HG03280 (cell line): Measurements from ENCODE around the gene C19orf25.
"Not testable (repeated sequence)": the region's sequence is repeated elsewhere in the genome, so short reads cannot be mapped to it uniquely, and the experiment has no call there.

ENCODE experiments used
- ATAC-seq: cut with Tn5 transposase; IDR thresholded peaks from one replicate; pipeline ENCODE4 v1.9.1; 2021; ENCODE audit warnings: mild to moderate bottlenecking, moderate library complexity; ENCODE audit not compliant: unreplicated experiment

Gene C19orf25

DNA sequence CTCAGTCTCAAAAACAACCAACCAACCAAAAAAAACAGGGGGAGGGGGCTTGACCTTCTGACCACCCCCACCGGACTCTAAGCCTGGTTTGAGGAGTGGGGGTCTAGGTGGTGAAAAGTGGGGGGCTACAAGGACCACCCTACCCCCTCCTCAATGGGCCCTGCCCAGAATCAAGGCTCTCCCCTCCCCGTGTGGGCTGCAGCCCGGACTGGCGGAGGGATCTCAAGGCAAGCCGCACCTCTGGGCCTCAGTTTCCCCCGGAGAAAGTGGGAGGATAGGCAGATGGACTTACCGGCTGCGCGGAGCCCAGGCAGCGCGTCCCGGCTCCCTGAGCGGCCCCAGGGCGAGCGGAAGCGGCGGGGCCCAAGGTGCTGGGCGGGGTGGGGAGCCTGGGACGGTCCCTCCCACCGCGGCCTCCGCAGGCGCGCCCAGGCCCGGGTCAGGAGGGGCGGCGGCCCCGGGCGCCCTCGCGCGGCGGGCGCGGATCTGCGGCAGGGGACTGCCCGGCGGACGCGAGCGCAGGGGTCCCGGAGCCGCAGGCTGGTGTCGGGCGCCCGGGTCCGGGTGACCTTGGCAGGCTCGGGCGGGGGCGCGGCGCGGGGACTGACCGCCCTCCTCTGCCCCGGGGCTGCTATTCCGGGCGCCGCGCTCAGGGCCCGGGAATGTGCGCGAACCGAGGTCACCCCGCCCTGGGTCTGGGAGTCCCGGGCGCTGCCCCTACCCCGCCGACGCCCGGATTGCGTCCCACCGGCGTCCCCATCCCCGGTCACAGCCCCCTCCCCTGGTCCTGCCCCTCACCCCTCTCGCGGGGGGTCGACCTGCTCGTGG is 33.9 kb upstream of the C19orf25 start, which contains the start of gene ADAMTSL5:
Gene ADAMTSL5, minus strand, starts transcription at position 349 of the 828 bp plus-strand sequence. CDS start 2,076 bp downstream, outside the sequence.
- no peak for ATAC-seq

DNA sequence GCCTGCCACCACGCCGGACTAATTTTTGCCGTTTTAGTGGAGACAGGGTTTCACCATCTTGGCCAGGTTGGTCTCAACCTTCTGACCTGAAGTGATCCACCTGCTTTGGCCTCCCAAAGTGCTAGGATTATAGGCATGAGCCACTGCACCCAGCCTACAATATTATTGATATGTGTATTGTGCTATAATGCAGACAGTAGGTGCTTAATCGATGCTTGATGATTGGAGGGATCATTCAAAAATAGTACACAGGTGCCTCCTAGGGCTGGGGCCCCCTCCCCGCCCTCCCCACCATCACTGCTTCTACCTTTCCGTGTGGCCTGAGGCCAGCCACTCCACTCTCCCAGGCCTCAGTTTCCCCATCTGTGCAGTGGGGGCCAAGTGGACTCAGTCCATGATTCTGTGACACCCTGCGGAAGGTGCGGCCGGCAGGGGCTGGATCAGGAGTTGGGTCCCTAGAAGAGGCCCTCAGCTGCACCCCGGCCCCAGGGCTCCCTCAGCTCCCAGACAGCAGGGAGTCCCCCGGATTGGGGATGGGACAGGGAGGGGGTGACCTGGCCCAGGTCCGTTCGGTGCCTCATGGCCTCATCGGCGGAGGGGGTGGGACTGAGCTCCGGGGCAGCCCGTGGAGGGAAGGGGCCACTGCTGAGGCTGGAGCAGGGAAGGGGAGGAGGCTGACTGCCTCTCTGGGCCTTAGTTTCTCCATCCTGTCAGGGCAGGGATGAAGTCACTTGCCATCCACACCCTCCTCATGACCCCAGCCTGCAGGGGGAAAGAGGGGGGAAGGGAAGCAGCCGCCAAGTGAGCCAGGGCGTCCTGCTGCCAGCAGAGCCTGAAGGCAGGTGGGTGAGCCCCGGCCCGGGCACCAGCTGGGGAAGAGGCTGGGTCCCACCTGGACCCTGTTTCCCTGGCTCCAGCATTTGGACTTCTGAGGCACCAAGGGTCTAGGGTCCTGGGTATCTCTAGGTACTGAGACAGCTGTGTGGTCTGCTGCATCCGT is 32.6 kb upstream of the C19orf25 start:
- no peak for ATAC-seq

DNA sequence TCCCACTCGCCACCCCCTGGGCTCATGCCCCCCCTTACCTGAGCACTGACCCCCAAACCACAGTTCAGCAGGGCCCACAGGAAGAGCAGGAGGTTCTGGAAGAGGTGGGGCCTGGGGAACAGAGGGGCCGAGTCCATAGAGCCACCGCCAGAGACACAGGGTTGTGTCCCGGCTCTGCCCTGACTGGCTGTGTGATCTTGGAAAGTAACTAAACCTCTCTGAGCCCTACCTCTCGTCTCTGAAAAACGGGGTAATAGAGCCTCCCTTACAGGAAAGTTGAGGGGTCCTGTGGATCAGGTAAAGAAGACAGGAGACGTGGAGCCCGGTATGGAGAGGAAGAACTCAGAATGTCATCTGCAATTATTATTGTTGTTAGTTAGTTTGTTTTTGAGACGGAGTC is 31.8 kb upstream of the C19orf25 start:
- ATAC-seq = no peak

DNA sequence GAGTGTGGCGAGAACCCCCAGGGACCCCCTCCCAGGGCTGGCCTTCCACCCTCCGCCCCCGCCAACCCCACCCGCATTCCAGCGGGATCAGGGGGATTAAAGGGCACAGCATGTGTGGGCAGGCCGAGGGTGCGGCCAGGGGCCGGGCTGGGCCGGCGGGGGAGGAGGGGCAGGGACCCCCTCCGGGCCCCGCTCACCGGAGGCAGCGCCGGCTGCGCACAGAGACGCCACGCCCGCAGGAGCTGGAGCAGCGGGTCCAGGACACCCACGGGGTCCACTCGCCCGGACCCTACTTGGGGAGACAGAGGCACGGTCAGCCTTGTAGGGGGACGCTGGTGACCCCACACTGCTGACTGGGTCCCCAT is 31.4 kb upstream of the C19orf25 start:
- ATAC-seq = no peak

DNA sequence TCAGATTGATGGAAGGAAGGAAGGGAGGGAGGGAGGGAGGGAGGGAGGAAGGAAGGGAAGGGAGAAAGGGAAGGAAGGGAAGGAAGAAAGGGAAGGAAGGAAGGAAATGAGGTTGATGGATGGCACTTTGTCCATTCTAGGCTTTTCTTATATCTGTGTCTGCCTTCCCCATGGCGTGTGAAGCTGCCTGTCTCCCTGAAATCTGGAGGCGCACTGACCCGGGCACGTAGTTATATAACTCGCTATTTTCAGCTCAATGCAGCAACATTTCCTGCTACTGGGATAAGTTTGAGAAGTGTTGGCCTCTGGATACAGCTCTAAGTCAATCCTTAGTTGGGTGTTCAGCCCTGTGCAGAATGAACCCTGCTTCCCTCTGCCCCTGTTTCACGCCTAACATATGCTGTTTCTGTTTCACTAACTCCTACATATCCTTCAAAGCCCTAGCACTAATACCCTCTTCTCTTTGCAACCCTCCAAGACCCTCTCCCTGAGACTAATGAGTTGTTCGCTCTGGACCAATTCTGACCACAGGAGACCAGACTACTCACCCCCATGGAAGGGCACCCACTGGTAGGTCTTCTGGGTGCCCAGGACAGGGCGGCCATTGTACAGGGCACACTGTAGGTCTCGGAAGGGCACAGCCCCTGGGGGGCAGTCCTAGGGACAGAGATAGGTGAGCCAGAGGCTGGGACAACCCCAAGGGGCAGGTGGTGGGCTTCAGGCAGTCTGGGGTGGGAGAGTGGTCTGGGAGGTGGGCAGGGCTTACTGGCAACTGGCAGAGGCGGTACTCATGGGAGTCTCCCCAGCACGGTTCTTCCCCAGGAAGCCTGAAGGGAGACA is 30.8 kb upstream of the C19orf25 start:
- ATAC-seq = no peak

DNA sequence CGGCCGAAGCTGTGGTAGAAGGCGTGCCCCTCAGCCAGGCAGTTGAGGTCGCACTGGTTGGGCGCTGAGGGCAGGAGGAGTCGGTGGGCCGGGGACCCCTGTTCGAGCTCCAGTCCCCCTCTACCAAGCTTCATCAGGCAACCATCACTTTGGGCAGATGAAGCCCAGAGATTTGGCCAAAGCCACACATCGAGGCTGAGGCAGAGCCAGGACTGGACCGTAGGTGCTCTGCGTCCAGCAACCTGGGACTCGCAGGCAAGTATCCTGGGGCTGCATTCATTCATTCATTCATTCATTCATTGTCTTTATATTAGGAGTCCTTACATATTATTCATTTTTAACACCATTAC is 29.5 kb upstream of the C19orf25 start:
- ATAC-seq = no peak

DNA sequence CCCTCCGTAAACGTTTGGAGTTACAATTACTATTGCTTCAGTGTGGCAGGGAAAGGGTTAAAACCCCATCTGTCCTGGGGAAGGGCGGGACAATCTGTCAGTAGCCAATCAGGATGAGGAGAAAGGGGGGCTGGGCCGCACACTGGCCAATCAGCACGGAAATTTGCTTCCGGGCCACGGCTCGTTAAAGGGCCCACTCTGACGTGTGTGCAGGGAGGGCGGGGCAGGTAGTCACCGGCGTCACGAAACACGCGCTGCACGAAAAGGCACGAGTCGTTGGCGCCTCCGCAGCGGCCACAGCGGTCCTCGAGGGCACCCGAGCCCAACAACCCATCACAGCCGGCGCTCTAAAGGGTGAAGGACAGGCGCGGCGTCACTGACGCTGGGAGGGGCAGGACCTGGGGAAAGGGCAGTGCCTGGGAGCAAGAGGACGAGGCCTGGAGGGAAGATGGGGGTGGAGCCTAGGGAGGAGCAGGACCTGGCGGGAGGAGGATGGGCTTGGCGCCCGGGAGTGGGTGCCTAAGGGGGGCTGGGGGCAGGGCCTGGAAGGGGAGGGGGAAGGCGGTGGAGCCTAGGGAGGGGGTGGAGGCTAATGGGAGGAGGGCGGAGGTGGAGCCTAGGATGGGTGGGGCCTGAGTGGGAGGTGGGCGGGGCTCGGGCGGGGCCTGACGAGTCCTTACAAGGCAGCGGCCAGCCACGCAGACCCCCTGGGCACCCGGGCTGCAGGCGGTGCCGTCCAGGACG is 28.9 kb upstream of the C19orf25 start:
- no peak for ATAC-seq

DNA sequence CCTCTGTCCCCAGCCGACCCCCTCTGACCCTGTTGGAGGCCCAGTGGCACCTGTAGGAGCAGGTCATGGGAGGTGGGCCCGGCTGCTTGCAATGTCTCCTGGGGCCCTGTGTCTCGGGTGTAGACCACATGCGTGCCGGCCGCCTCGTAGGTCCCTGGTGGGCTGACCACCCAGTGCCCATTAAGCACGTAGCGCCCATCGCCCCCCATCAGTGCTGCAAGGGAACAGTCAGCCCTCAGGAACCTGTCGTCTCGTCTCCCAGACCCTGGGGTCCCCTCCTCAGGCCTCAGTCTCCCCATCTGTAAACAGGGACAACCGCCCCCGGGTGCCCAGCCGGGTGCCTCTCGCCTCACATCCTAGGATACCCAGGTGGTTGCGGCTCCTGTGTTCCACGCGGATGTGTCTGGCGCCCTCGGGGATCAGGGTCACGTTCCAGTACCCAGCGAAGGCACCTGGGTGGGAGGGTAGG is 28.2 kb upstream of the C19orf25 start:
- no peak for ATAC-seq

DNA sequence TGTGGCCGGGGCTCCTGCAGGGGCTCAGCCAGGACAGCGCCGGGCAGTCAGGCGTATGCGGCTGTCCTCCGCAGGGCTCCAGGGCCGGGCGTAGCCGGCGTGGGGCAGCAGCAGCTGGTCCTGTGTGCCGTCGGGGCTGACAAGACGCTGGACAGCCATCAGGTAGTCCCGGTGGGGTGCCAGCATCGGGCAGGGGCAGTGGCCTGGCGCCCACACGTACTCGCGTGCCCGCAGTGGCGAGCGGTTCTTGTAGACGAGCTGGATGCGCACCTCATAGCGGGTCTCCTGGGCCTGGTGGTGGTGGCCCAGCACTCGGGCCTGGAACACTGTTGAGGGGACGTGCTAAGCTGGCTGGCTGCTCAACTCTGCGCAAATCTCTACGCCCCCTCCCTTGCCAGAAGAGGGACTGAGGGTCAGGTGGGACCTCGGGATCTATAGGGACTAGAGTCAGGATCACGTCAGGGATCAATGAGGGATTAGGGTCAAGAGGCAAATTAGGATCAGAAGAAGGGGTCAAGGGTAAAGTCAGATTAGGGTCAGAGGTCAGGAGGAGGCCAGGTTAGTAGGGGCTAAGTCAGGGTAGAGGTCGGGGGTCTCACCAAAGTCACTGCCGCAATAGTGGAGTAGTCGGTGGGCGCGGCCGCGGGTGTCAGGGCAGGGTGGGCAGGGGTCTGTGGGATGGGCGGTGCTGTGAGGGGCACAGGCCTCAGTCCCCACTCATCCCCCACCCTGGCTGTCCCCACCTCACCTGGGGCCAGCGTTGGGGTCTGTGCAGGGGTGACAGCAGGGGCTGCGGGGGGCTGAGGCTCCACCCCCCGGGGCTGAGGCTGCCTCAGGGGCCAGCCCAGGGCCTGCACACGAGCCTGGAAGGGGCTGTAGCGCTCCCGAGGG is 27.2 kb upstream of the C19orf25 start:
- no peak for ATAC-seq

DNA sequence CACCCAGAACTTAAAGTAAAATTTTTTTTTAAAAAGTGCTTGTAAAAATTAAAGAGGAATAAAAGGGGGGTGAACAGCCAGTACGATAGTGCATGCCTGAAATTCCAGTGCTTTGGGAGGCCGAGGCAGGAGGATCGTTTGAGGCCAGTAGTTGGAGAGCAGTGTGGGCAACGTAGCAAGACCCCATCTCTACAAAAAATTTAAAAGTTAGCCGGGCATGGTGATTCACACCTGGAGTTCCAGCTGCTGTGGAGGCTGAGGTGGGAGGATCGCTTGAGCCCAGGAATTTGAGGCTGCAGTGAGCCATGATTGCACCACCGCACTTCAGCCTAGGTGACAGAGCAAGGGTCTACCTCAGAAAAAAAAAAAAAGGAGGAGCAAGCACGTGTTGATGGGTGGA is 26.0 kb upstream of the C19orf25 start:
- ATAC-seq = no peak

DNA sequence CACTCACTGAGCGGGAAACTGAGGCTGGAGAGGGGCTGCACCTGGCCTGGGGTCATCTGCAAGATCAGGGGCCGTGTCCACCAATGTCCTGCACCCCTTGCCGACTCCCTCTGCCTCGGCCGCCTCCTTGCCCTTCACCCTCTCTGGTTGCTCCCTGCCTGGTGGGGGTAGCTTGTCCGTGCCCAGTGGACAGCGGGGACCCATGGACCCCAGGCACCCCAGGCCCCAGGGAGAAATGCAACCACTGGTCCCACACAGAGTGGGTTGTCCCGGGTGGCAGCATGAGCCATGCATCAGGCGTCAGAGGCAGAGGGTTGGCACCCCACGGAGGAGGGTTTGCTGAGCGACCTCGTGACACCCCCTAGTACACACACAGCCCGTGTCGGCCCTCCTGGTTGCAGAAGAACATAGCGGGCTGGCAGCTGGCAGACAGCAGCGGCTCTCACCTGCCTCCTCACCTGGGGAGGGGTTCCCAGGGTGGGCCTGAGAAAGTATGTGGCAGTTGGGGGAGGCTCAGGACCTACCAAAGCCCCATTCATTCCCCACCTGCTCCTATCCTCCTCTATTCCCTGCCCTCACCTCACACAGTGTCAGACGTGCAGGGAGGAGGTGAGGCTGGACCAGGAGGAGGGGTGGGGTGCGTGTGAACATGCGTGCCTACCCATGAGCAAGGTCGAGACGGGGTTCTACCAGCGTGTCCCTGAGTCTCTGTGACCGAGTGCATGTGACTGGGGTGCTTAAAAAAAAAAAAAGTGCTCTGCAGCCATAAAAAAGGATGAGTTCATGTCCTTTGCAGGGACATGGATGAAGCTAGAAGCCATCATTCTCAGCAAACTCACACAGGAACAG is 25.1 kb upstream of the C19orf25 start:
- no peak for ATAC-seq

DNA sequence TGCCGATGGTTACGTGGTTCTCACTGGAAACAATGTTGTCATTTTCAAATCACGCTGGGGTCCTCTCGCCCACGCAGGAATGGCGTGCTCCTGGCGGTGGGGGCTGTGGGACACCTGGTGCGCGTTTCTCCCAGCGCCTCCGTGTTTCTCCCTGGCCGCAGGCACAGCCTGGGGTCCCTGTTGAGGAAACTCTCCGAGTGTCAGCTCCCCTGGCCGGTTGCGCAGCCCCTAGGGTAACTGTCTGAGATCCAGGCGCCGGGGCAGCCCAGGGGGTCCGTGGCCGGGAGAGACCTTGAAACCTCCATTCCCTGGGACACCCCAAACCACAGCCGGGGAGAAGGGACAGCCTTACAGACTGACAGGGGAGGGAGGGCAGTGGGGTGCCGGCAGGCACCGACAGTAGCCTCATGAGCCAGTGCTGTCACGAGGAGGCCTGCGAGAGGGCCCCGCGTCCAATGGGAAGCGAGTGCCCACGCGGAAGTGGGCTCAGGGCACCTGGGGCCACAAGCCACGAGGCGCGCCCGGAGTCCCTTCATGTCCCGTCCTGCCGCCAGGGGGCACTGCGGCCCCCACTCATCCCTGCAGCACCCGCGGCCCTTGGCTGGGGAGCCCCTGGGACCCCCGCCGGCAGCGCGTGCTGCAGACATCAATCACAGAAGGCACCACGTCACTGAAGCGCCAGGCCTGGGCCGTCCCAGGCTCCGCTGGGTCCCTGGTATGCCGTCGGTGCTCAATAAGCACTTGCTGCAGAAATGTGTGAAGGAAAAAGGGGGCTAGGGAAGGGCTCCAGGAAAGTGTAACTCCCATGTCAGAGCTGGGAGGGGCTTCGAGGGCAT is 24.3 kb upstream of the C19orf25 start:
- ATAC-seq = no peak

DNA sequence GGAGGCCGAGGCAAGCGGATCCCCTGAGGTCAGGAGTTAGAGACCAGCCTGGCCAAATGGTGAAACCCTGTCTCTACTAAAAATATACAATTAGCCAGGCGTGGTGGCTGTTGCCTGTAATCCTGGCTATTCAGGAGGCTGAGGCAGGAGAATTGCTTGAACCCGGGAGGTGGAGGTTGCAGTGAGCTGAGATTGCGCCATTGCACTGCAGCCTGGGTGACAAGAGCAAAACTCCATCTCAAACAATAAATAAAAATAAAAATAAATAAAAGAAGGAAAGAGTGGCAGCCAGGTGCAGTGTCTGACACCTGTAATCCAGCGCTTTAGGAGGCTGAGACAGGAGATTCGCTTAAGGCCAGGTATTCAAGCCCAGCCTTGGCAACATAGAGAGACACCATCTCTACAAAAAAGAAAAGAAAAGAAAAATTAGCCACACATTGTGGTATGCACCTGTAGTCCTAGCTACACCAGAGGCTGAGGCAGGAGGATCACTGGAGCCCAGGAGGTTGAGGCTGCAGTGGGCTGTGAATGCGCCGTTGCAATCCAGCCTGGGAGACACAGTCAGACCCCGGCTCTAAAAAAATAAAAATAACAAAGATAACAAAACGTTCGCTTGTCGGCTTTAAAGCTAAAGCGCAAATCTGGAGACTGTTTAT is 23.5 kb upstream of the C19orf25 start:
- ATAC-seq = no peak

DNA sequence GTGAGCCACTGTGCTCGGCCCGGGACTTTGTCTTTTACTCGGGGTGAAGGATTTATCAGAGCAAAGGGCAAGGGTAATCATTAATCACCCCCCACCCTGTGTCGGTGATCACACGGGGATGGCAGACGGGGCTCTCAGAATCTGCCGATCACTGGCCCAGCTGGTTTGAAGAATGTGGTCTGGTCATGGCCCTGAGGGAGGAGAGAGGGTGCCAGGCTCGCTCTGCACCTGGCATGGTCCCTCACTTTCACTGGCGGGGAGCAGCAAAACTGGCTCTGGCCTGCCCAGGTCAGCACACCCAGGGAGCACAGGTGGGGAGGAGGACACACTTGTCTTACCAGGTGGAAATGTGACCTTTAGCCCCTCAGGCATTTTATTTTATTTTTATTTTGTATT is 22.2 kb upstream of the C19orf25 start:
- ATAC-seq = no peak

DNA sequence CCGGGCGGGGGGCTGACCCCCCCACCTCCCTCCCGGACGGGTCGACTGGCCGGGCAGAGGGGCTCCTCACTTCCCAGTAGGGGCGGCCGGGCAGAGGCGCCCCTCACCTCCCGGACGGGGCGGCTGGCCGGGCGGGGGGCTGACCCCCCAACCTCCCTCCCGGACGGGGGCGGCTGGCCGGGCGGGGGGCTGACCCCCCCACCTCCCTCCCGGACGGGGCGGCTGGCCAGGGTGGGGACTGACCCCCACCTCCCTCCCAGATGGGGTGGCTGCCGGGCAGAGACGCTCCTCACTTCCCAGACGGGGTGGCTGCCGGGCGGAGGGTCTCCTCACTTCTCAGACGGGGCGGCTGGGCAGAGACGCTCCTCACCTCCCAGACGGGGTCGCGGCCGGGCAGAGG is 20.2 kb upstream of the C19orf25 start:
- ATAC-seq = not testable (repeated sequence)

DNA sequence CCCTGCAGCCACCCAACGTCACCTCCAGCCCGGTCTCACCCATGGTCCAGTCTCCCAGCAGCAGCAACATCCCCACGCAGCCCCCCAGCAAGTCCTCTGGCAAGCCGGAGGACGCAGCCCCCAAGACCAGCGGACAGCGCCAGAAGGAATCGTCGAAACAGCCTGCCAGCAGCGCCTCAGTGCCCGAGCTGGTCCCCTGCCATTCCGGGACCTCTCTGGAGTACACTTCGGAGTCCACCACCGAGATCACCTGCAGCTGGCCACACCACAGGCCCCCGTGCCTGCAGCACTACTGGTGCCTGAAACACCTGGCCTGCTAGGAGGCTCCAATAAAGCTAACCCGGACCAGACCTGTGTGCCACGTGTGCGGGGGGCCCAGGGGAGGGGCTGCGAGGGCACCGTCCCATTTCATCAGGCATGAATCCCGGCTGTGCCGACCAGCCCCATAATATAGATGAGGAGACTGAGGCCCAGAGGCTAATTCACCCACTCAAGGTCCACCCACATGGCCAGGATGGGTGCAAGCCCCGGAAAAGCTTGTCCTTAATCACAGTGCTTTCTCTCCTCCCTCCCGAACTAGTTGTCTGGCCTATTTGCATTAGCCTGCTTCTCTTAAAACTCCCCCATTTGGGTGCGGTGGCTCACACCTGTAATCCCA is 18.7 kb upstream of the C19orf25 start:
- no peak for ATAC-seq
